Rectal smooth muscle tissue (tissue), 1 donor: ENCODE data around the gene CFLAR.

Experiments used
- H3K27ac ChIP-seq: one replicate; pipeline ENCODE4 v1.7.0; 2013; ENCODE audit warnings: low read depth, low read length, inconsistent platforms
- H3K27me3 ChIP-seq: one replicate; pipeline ENCODE4 v1.7.0; 2013; ENCODE audit warnings: low read length; ENCODE audit not compliant: control insufficient read depth, insufficient read depth
- H3K36me3 ChIP-seq: one replicate; pipeline ENCODE4 v1.7.0; 2013; ENCODE audit warnings: low read length; ENCODE audit not compliant: control insufficient read depth, insufficient read depth
- H3K4me1 ChIP-seq: one replicate; pipeline ENCODE4 v1.7.0; 2013; ENCODE audit warnings: low read length; ENCODE audit not compliant: control insufficient read depth, insufficient read depth
- H3K4me3 ChIP-seq: one replicate; pipeline ENCODE4 v1.7.0; 2013; ENCODE audit warnings: low read length
- H3K9ac ChIP-seq: one replicate; pipeline ENCODE4 v1.7.0; 2013; ENCODE audit warnings: low read length

CFLAR gene

DNA sequence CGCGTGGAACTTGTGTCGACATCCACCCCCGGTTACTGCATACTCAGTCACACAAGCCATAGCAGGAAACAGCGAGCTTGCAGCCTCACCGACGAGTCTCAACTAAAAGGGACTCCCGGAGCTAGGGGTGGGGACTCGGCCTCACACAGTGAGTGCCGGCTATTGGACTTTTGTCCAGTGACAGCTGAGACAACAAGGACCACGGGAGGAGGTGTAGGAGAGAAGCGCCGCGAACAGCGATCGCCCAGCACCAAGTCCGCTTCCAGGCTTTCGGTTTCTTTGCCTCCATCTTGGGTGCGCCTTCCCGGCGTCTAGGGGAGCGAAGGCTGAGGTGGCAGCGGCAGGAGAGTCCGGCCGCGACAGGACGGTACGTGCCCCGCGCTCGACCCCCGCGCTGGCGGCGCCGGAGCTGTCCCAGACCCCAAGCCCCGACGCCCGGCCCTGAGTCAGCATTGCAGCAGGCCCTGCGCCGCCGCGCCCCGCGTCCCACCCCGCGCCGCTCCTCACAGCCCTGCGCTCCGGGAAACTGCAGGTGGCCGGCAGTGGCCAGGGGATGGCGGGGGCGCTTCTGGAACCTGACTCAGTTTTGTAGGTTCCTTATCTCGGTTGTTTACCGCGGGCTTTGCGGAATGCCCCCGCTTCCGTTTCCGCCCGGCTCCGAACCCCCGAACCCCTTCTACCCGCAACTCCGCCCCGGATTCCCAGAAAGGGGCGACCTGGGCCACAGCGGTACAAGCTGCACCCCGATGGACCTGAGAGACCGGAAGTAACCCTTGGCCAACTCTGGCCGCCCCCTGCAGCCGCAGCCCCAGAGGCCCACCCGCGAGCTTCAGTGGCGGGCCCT is at the start of gene CFLAR:
Gene CFLAR, plus strand, starts transcription at position 50 of the 844 bp plus-strand sequence. CDS start 13,702 bp downstream, outside the sequence.
- peaks cover 4% of the 10 kb centered on the region for H3K4me1 ChIP-seq
- H3K27ac ChIP-seq = peak within 1 kb of the TSS; percentile 99
- peak within 1 kb of the TSS; percentile 94 for H3K9ac ChIP-seq
- no peaks in the 10 kb centered on the region for H3K36me3 ChIP-seq
- H3K4me3 ChIP-seq = peak within 1 kb of the TSS; percentile 93
- no peaks in the 10 kb centered on the region for H3K27me3 ChIP-seq

DNA sequence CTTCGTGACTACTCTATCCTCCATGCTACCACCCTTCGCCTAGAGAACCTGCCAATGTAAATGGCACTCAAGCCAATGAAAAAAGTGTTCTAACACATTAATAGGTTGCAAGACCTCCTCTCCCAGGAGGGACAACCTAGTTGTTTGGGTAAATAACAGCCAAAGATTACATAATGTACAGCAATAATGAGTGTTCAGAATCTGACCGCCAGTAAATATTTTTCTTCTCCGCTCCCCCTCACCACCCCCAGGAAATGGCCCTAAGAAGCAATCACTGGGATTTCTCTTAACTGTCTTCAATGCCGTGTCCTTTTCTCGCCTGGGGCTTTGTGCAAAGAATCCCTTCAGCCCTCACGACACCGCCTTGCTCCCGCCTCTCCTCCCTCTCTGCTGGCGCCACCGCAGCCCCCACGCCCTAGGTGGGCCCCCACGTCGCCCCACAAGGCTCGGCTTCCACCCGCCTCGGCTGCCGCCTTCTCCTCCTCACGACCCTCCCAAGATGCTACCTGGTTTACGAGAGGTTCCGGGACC is 45.0 kb upstream of the CFLAR start:
- Histone ChIP-seq H3K9ac (peak overlapping the region; percentile 59), H3K4me3 (peak overlapping the region; percentile 98), H3K4me1 (peaks cover 16% of the 10 kb centered on the region), H3K27me3 (no peaks in the 10 kb centered on the region), H3K36me3 (no peaks in the 10 kb centered on the region), H3K27ac (peak overlapping the region; percentile 97)

DNA sequence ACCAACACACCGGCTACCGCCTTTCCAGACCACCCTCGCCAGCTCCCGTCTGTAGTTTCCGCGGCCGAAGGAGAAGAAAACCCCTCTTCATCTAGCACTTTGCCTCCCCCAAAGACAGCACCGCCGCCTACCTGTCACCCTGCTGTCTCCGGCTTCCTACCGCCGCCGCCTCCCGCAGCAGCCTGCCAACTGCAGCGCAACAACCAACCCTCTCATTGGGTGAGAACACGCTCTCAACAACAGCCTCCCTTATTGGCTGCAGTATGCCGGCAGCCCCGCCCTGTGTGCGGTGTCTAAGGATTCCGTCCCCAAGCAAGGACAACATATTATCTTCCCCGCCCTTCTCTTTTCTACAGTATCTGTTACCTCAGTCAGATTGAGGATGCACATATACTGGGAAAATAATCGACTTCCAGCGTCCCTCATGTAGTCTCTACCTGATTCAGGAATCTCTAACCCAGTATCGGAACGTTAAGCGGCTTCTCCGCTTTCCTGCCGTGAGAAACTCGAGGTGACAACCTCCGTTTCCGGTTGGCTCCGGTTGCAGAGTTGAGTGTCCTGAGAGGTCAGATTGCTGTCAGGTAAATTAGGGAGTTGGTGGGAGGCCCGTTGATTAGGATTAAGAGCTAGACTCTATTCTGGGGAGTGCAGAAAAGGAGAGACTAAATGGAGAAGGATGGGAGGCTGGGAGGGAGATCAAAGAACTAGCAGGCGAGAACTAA is 44.3 kb upstream of the CFLAR start, which contains the start of the genes HYCC2 and NDUFB3:
Gene HYCC2, minus strand, starts transcription at position 193 of the 722 bp plus-strand sequence. CDS start 47,662 bp downstream, outside the sequence.
Gene NDUFB3, plus strand, starts transcription at position 523 of the 722 bp plus-strand sequence. CDS start 6,882 bp downstream, outside the sequence.
- Histone ChIP-seq H3K4me3 (peak within 1 kb of the TSS; percentile 98), H3K27ac (peak within 1 kb of the TSS; percentile 97), H3K36me3 (no peaks in the 10 kb centered on the region), H3K4me1 (peaks cover 16% of the 10 kb centered on the region), H3K9ac (peak within 1 kb of the TSS; percentile 95), H3K27me3 (no peaks in the 10 kb centered on the region)

DNA sequence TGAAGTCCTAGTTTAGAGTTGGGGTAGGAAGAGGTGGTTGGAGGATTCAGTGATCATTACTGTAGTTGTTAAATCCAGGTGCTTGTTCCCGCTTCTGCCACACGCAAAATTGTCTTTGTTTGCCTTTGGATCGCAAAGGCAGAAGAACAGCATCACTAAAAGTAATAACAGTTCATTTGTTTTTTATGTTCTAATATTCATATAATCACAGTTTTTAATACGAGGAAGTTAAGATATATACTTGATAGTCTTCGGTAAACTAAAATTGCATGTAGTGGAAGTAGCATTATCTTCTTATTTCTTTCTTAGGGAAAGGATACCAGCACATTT is 43.8 kb upstream of the CFLAR start:
- no peaks in the 10 kb centered on the region for H3K36me3 ChIP-seq
- peak overlapping the region; percentile 97 for H3K27ac ChIP-seq
- H3K4me1 ChIP-seq = peaks cover 14% of the 10 kb centered on the region

DNA sequence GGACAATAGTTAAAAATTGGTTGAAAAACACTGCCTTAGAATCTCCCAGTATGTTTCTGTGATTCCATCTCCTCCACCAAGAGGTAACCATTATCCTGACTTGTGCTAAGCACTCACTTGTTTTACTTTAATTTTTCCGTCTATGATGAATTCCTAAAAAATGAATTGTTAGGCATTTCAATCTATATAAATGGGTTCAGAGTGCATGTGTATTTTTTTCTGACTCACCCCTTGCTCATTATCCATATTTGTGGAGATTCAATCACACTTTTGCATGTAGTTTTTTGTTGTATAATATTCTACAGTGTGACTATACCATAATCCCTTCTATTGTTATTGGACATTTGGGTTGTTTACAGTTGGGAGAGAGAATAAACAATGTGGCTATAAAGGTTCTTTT is 42.9 kb upstream of the CFLAR start:
- Histone ChIP-seq H3K4me3 (no peak overlapping the region), H3K27ac (no peak overlapping the region), H3K27me3 (no peaks in the 10 kb centered on the region), H3K4me1 (peaks cover 9% of the 10 kb centered on the region), H3K9ac (no peak overlapping the region), H3K36me3 (no peaks in the 10 kb centered on the region)

More for the DNA sequence above, 43.8 kb upstream of the CFLAR start:
- Histone ChIP-seq H3K9ac (peak overlapping the region; percentile 95), H3K27me3 (no peaks in the 10 kb centered on the region), H3K4me3 (peak overlapping the region; percentile 98)

DNA sequence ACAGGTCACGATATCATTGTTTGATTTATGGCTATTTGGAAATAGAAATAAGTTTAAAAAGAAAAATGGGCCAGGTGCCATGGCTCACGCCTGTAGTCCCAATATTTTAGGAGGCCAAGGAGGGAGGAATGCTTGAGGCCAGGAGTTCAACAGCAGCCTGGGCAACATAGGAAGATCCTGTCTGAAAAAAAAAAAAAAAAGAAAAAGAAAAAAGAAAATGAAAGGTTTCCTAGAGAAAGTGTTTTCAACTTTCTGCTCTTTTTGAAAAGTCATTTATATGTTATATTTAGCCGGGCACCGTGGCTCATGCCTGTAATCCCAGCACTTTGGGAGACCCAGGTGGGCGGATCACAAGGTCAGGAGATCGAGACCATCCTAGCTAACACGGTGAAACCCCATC is 41.0 kb upstream of the CFLAR start:
- peaks cover 2% of the 10 kb centered on the region for H3K36me3 ChIP-seq
- no peak overlapping the region for H3K4me3 ChIP-seq
- no peaks in the 10 kb centered on the region for H3K27me3 ChIP-seq
- no peak overlapping the region for H3K9ac ChIP-seq
- H3K4me1 ChIP-seq = peaks cover 9% of the 10 kb centered on the region
- no peak overlapping the region for H3K27ac ChIP-seq

DNA sequence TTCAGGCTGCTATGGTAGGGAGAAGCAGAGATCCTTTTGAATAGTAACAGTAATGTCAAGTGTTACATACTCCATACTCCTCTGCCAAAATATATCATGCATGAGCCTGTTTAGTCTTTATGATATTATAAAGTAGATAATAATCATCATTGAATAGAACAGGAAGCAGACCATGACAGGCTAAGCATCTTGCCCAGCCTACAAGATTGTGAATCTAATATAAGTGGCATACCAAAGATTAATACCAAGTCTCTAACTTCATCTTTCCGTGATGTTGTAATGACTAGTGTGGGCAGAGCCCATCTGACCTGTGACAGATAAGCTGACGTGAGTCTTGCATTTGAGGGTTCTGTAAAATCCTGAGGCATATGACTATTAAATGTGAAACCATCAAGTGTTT is 31.1 kb upstream of the CFLAR start:
- Histone ChIP-seq H3K27ac (no peak overlapping the region), H3K9ac (no peak overlapping the region), H3K27me3 (no peaks in the 10 kb centered on the region), H3K4me3 (no peak overlapping the region), H3K4me1 (no peaks in the 10 kb centered on the region), H3K36me3 (peaks cover 12% of the 10 kb centered on the region)

DNA sequence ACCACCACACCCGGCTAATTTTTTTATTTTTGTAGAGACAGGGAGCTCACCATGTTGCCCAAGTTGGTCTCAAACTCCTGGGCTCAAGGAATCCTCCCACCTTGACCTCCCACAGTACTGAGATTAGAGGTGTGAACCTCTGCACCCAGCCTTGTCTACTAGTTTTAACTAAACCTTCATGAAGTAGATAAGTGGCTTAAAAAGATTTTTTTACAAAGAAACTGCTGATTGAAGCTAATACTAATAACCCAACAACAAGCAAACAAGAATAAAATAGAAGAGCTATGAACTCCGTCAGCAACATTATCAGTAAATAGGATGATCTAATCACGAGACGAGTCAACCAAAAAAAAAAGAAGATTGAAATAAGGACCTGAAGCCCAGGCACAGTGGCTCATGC is 25.4 kb upstream of the CFLAR start:
- Histone ChIP-seq H3K4me3 (no peak overlapping the region), H3K27ac (no peak overlapping the region), H3K9ac (no peak overlapping the region), H3K27me3 (no peaks in the 10 kb centered on the region), H3K4me1 (no peaks in the 10 kb centered on the region), H3K36me3 (peaks cover 2% of the 10 kb centered on the region)

DNA sequence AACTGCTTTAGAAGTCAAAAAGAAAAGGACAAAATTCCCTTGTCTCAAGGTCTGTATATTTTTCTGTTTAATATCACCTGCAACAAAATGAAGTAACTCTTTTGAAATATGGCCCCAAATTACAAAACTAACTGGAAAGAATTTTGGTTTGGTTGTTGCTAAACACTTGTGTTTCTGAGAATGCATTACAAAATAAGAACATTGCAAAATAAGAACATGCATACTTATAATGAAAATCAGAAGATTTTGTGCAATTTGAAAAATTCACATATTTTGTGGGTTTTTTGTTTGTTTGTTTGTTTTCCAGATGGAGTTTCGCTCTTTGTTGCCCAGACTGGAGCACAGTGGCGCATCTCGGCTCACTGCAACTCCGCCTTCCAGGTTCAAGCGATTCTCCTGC is 22.4 kb upstream of the CFLAR start:
- H3K27ac ChIP-seq = no peak overlapping the region
- H3K27me3 ChIP-seq = no peaks in the 10 kb centered on the region
- no peaks in the 10 kb centered on the region for H3K36me3 ChIP-seq
- no peak overlapping the region for H3K9ac ChIP-seq
- H3K4me1 ChIP-seq = no peaks in the 10 kb centered on the region
- H3K4me3 ChIP-seq = no peak overlapping the region

DNA sequence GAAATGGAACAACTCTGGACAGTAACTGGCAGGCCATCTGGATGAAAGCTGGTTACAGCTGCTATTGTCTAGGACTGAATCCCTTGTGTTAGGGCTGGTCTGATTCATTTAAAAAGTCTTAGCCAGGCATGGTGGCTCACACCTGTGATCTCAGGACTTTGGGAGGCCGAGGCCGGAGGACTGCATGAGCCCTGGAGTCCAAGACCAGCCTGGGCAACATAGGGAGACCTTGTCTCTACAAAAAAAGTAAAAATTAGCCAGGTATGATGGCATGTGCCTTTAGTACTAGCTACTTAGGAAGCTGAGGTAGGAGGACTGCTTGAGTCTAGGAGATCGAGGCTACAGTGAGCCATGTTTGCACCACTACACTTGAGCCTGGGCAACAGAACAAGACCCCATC is 15.5 kb upstream of the CFLAR start:
- no peak overlapping the region for H3K4me3 ChIP-seq
- no peak overlapping the region for H3K27ac ChIP-seq
- no peaks in the 10 kb centered on the region for H3K4me1 ChIP-seq
- no peaks in the 10 kb centered on the region for H3K27me3 ChIP-seq
- H3K36me3 ChIP-seq = no peaks in the 10 kb centered on the region
- no peak overlapping the region for H3K9ac ChIP-seq

DNA sequence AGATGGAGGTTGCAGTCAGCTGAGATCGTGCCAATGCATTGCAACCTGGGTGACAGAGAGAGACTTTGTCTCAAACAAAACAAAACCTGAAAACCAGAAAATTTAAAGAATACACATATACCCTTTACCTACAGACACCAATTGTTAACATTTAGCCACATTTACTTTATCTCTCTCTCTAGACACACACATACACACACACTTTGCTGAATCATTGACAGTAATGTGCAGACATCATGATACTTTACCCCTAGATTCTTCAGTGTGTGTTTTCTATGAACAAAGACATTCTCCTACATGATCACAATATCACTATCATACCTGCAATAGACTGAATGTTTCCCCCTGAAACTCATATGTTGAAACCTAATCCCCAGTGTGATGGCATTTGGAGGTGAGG is 10.2 kb upstream of the CFLAR start:
- Histone ChIP-seq H3K9ac (no peak overlapping the region), H3K4me1 (no peaks in the 10 kb centered on the region), H3K4me3 (no peak overlapping the region), H3K27me3 (no peaks in the 10 kb centered on the region), H3K27ac (no peak overlapping the region), H3K36me3 (no peaks in the 10 kb centered on the region)

DNA sequence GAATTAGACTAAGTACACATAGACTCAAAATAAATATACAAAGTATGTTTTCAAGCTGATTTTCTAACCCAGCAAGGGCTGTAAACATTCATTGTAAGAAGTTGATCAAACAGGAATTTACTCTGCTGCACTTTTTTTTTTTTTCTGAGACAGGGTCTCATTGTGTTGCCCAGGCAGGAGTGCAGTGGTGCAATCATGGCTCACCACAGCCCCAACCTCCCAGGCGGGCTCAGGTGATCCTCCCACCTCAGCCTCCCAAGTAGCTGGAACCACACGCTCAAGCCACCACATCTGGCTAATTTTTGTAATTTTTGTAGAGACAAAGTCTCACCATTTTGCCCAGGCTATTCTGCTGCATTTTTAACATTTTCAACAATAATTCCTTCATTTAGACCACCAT is 8.3 kb upstream of the CFLAR start:
- Histone ChIP-seq H3K9ac (no peak overlapping the region), H3K27ac (no peak overlapping the region), H3K36me3 (no peaks in the 10 kb centered on the region), H3K4me1 (no peaks in the 10 kb centered on the region), H3K4me3 (no peak overlapping the region), H3K27me3 (no peaks in the 10 kb centered on the region)
